NCI-H146 (cell line): ENCODE measurements around the gene UMPS.
"Not testable (repeated sequence)": the region's sequence is repeated elsewhere in the genome, so short reads cannot be mapped to it uniquely, and the experiment has no call there.

Experiments
- DNase-seq: peaks from one replicate; lab custom pipeline; 2025; lab: John Stamatoyannopoulos, UW

UMPS gene

DNA sequence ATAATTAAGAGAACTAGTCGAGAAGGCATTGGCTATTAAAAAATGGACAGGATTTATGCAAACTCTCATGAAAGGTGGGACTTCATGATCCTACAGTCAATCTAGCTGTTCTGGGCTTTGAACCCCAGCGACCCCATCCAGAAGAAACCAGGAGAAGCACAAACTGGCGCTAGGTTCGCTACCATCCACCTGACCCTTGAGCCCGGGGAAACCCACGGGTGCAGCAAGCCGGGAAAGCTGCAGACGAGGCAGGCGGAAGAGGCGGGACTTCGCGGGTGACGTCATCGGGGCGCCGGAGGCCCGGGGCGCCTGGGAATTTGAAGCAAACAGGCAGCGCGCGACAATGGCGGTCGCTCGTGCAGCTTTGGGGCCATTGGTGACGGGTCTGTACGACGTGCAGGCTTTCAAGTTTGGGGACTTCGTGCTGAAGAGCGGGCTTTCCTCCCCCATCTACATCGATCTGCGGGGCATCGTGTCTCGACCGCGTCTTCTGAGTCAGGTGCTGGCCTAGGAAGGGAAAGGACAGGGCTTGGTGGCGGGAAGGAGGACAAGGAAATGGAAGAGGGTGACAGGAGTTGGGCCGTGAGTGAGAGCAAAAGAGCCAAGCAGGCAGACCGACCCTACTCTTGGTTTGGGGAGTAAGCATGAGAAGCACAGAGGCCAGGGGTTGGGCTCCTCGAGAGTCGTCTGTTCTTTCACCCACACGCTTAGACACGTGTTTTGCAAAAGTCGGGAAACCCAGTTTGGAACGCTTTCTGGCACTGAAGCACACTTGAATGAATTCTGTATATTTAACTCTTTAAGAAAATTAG lies at the start of gene UMPS:
Gene UMPS (plus strand): TSS at position 324 of the 812 bp plus-strand sequence. CDS start 20 bp downstream, at position 344.
- DNase-seq = peak; percentile 95

DNA sequence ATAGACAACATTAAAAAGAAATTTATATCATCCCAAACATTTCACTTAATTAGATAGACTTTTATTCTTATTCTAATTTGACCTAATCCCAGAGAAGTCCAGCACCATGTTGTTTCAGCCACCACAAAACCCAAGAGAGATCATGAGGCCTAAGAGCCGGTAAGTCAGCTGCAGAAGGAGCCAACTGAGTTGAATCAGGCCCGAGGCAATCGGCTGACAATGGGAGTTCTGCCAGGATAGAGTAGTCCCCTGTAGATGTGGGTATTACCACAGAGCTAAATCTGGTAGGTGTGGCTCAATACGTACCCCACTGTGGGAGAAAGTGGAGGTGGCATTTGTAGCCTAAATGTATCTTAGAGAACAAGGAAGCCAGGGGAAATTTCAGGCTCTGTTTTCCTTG lies 49.7 kb upstream of the UMPS start:
- no peak for DNase-seq

DNA sequence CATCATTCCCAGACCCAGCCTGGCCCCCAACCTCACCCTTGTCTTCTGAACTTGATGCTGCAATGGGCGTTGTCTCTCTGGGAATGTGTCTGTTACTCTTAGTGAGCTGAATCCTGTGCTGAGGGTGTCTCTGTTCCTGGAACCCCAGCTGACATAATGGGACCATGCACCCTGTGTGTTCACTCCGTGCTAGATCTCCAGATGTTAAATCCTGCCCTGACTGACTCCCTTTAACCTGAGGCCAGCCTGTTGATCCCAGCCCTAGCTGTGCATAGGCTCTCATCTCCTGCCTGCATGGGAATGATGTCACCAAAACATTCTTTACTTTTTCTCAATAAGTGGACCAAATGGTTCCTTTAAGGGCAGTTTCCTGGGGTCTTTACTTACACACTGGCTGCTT lies 48.0 kb upstream of the UMPS start:
- no peak for DNase-seq

DNA sequence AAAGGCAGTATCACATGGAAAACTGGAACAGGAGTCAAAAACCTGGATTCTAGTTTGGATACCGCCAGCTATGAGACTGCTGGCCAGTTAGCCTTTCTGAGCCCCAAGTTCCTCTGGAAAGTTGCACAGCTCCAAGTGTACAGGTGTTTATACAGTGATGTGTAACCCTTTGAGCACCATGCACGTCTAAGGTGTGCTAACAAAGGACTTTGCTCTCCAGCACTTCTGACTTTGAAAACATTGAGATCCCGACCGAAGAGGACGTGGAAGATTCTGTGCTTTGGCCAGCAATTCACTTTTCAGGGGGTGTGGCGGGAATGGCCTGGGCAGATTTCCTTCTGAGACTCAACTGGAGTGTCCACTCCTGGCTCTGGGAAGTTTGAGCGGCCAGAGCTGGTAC lies 45.8 kb upstream of the UMPS start:
- no peak for DNase-seq

DNA sequence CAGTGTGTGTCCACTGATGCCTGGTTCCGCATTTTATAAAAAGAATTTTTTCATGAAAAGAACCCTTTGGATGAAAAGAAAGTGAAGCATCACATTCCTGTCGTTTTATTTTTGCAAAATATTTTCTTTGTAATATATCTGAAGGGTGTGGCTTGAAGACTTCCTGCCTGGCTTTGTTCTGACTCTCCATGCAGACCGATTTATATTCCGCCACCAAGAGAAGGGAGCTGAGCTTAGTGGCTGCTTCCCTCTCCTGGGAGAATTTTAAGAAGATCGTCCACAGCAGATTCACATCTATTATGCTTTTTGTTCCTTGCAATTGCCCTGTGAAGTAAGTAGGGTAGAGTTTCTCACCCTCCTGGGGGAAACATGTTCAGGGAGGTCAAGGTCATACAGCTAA lies 45.2 kb upstream of the UMPS start:
- DNase-seq = no peak

DNA sequence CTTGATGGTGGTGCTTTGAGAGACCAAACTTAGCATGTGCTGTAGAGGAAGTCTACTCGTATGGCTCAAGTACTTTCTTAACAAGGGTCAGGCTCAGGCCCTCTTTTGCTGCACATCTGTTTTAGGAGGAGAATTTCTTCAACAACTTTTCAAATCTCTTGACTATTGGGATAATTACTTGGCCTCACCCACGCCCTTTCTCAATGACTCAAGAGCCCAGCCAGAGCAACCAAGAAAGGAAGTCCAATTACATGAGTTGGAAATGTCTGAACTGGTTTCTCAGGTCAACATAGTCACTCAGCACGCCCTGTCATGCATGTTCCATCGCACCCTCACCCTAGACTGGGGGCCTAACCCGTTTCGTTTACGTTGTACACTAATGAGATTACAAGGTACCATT lies 44.8 kb upstream of the UMPS start:
- DNase-seq = no peak

DNA sequence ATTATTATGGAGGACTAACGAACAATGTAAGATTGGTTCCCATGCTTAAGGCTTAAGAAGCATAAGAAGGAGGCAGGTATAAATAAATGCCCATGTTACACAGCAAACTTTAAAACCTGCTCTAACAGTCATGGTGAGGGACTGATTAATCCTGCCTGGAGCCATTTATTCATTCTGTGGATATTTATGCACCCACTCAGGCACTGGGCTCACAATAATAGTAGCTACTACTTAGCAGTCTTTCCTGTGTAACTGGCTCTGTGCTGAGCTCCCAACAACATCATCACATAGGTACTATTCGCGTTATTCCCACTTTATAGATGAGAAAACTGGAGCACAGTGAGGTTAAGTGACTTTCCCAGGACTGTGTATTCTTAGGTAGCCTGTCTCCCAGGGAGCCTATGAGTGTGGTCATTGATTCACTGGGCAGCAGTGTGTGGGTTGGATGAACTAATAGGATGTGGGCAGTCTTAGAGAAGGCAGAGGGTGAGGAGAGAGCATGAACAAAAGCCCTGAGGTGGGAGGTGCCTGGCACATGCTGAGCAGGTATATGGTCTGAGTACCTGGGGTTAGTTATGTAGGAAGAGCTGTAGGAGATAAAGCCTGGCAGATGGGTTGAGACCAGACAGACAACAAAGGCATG lies 44.1 kb upstream of the UMPS start:
- no peak for DNase-seq

DNA sequence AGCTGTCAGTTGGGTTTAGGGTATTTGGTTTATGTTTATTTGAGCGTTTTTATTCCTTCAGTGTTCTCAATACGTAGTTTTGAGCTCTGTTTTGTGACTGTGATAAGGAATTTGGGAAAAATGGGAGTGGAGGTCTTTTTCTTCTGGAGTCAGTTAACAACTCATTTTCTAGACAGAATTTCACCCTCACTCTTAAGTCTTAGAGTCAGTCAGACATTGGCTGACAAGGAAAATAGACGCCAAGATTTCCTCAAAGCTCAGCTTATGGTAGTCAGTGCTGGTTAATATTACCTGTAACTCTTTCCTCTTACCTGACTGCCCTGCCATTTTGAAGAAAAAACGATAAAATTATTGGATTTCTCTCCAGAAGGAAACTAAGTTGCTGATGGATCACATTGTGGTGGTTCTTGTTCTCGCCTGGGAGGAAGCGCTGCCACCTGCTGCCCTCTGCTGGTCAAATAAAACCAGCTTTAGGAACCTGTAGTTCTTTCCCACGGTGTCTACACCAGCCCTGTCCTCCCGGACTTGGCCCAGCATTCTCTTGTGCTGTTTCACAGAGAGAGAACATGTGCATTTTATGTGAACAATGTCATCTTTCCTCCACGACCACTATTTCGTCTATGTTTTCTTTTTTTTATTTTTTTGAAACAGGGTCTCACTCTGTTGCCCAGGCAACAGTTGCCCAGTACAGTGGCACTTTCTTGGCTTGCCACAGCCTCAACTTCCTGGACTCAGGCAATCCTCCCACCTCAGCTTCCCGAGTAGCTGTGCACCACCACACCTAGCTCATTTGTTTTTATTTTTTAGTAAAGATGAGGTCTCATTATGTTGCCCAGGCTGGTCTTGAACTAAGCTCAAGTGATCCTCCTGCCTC lies 41.4 kb upstream of the UMPS start:
- peak; percentile 77 for DNase-seq

DNA sequence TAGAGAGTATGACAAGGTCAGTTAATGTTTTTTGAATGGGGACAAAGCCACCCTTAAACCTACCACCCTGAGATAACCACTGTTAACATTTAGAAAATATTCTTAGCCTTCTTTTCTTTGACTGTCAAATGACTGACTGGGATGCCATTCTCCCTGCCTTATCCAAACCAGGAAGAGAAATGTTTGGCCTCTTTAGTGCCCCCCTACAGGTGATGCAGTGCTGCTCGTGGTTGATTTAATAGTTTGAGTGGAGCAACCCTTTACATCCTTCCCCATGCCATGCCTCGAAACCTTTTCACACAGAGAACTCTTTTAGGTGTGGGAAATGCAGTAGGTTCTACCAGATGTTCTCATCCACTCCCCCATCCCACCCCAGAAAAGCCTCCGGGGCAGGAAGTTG lies 38.7 kb upstream of the UMPS start:
- no peak for DNase-seq

DNA sequence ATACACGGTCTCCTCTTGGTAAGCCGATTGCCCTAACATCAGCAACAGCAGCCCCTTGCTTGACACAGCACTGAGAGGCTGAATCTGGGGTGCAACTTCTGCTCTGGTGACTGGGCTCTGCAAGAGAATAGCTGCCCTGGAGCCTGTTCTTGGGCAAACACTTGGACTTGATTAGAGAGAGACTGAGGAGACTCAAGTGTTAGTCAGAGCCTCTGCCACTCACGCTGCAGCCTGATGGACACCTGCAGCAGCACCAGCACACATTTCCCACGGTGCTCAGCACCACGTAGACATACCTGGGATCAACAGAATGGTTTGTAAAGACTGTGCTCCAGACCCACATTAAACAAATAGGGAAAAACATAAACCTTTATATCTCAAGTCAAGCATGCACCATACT lies 35.8 kb upstream of the UMPS start:
- DNase-seq = no peak

DNA sequence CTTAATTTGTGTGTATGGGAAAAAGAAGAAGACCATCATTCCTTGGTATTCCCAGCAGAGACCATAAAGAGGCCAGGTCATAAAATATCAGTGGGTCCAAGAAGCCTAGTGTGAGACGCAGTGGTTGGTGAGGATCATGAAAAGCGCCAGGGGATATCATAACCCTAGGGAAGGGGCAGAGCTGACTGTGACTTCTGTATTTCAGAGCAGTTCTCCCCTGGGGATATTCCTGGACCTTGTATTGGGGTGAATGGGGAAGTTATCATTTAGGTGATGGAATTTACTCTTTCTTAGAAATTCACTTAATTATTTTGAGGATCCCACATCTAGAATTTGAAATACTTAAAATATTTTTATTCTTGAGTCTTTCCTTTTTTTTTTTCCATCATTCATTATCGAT lies 34.9 kb upstream of the UMPS start:
- no peak for DNase-seq

DNA sequence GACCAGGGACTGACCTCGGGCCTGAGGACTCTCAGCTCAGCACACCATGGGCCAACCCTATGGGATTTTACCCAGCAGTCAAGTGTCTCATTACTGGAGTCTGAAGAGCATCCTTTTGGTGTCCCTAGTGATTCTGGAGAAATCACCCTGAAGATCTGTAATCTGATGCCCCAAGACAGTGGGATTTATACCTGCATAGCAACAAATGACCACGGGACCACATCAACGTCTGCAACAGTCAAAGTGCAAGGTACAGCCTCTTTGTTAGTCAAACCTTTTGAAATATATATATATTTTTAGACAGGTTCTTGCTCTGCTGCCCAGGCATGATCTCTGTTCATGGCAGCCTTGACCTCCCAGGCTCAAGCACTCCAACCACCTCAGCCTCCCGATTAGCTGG lies 34.2 kb upstream of the UMPS start:
- no peak for DNase-seq

DNA sequence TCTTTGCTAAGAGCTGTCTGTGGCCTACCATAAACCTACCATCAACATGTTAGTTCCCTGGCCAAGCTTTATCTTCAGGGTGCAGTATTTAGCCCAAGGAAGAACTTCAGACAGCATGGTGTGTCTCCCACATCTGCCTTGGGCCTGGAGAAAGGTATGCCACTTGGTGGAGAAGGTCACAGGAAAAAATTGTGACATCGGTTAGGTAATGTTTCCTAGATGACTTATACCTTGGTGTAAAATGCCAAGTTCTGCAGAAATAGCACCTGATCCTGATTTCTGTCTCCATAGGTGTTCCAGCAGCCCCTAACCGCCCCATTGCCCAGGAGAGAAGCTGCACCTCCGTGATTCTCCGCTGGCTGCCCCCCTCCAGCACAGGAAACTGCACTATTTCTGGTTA lies 33.0 kb upstream of the UMPS start:
- DNase-seq = no peak

DNA sequence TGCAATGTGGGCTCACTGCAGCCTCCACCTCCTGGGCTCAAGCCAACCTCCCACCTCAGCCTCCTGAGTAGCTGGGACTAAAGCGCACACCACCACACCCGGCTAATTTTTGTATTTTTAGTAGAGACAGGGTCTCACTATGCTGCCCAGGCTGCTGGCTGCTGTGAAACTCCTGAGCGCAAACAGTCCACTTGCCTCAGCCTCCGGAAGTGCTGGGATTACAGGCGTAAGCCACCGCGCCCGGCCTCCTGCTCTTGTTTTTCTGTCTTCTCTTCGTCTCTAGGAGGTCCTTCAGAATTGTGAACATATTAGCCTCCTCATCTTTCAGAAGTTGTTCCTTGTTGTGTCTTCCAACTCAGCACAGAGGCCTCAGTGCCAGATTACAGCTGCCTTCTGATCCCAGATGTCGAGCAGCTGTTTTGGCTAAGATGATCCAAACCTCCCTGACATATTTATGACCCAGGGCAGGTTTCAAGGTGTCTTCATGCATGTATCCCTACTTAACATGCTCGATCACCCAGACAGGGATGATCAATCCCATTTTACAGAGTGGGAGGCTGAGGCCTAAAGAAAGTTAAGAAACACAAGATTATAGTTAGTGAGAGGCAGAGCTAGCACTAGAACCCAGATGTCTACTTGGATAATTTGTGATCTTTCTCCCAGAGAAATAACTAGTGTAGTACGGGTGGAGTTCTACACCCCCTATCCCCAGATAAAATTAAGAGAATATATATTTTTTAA lies 32.1 kb upstream of the UMPS start:
- DNase-seq = no peak

DNA sequence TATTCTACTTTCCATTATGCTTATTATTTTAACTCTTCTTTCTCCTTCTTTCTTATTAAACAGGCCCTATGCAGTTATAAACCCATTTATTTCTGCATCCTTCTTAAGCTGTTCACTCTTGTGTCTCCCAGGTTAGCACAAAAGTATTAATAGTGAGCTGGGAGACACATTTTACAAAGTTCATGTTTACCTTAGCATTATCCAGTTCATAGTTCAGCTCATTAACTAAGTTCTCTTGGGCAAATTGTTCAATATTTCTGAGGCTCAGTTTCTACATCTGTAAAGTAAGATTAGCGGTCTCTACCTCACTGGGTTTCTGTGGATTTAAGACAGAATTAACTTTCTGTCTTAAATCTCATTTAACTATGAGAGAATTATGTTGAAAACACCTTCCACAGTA lies 31.2 kb upstream of the UMPS start:
- no peak for DNase-seq

DNA sequence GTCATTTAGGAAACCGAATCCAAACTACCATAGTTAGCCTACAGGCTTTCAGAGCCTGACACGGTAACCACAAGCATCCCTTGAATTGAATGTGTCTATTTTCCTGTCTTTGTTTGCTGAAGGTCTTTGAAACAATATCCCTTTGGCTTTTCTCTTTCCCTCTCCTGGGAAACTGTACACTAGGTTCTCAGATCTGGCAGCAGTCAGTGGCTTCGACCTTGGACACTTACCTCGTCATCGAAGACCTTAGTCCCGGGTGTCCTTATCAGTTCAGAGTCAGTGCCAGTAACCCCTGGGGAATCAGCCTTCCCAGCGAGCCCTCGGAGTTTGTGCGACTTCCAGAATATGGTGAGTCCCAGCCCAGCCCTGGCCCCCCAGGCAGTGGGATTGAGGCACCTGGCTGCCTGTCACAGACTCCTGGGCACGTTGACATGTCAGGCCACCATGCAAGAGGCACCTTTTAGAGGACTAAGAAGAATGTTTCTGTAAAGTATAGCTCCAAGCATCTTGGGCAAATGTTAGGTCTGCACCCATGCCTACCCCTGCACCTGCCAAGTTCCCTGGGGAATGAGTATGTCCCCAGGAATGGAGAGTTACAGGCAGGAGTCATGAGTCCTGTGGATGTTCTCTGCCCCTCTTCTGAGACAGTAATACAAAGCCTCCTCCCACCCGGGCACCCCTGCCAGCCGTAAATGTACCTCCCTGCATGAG lies 30.4 kb upstream of the UMPS start:
- no peak for DNase-seq

DNA sequence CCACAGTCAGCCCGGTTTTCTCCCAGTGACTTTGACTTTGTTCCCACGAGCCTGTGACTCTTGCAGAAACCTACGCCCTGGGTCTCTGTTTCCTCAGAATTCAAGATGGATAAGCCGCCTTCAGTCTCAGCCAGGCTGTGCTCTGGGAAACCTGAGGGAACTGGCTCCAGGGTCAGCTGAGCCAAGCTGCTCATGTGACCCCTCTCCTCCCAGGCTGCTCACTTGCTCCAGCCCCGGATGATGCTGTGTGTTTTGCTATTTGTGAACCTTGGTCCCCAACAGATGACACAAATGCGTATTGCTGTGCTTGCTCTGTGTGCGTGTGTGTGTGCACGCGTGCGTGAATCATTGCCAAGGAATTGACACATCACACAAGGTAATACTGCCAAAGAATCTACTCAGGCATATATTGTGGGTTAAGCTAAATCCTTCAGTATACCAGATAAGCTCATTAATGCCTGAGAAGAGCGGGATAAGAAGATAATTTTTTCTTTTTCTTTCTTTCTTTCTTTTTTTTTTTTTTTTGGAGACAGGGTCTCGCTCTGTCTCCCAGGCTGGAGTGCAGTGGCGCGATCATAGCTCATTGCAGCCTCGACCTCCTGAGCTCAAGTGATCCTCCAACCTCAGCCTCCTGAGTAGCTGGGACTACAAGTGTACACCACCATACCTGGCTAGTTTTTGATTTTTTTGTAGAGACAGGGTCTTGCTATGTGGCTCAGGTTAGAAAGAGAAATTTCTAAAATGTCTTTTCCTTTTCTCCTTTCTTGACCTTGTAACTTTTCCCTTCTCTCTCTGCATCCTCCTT lies 29.2 kb upstream of the UMPS start:
- DNase-seq = no peak

DNA sequence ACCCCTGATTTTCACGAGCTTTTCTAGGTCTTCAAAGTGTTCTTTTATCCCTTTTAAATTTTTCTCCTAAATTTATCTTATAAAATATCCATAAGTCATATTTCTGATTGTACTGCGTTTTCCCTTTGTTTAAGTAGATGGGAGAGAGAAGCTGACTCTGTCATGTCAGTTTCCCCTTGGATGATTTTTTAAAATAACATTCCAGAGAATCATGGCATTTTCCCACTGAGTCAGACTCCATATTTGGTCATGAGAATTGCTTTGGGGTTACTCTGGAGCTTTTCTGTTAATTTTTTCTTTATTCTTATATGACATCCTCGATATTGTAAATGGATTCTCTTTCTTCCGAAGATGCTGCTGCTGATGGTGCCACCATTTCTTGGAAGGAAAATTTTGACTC lies 28.6 kb upstream of the UMPS start:
- no peak for DNase-seq

DNA sequence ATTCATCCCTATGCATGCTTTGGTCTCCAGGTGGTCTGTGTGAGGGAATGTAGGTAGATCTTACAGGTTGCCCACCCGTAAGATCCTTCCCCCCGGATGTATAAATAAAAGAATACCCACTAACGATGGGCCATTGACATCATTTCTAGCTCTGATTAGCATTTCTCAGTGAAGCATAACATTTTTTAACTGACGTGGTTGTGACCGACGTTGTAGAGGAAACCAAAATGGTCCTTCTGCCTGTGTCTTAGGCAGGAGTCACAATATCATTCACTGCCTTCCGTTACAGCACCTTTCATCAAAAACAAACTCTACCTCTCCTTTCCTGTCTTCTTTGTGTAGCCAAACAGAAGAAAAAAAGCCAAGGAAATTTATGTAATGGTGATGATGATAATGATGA lies 27.3 kb upstream of the UMPS start:
- DNase-seq = no peak

DNA sequence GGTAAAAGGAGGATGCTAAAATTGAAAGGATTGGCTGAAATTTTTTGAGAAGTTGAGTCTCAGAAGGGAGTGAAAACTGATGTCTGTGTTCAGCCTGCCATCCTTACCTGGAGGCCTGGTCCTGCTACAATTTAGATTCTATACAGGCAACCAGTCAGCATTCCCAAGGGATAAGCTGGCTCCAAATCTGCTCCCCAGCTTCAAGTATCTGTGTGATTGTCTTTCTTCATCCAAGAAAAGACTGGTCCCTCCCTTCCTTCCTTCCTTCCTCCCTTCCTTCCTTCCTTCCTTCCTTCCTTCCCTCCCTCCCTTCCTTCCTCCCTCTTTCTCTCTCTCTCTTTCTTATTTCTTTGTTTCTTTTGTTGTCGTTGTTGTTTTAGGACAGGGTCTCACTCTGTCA lies 24.7 kb upstream of the UMPS start:
- DNase-seq = no peak

DNA sequence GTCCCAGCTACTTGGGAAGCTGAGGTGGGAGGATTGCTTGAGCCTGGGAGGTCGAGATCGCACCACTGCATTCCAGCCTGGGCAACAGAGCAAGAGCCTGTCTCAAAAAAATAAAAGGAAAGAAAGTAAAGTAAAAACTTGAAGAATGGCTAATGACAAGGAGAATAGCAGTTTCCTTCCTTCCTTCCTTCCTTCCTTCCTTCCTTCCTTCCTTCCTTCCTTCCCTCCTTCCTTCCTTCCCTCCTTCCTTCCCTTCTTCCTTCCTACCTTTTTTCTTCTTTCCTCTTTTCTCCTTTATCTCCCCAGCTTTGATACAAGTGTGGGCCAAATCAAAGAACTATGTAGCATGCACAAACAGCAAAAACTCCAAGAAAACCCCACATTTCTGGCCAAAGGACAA lies 23.0 kb upstream of the UMPS start:
- not testable (repeated sequence) for DNase-seq
